CD4-positive, alpha-beta T cell (primary cell): ENCODE measurements around the gene ARHGAP15. TPM values are rescaled to one million over a fixed set of nuclear protein-coding genes. Genes with fewer than 3 reads are reported as not detected.

Source experiments
- ATAC-seq: fragments of 200-7000 bp; cut with Tn5 transposase; one replicate; pipeline ENCODE4 v1.10.0; 2022; ENCODE audit warnings: mild to moderate bottlenecking; ENCODE audit not compliant: poor library complexity
- CTCF ChIA-PET: fragments of 350-600 bp; sonication (Branson Sonifier 250); formaldehyde crosslinking; loops from one replicate; lab custom pipeline; 2021; ENCODE audit warnings: antibody characterized with exemption, inconsistent platforms; lab: Charles Lee
- POLR2A ChIA-PET: fragments of 350-600 bp; sonication (Branson Sonifier 250); formaldehyde crosslinking; loops from one replicate; lab custom pipeline; 2021; ENCODE audit warnings: antibody characterized with exemption, inconsistent platforms; lab: Charles Lee
- DNase-seq, 14 experiments: peaks; one replicate each; pipeline ENCODE4 v3.0.0-alpha.2; 2013 to 2020; ENCODE audit warnings: mixed read lengths in 2 of 14
- H3K27ac ChIP-seq, 2 donors: one replicate each; pipeline versions ENCODE4 v1.5.1 to v1.7.0; 2013; ENCODE audit warnings: low read length in 2 of 2, low read depth in 1 of 2, mild to moderate bottlenecking in 1 of 2
- H3K27me3 ChIP-seq, 2 experiments: 1 replicate in 1 of 2; 2 replicates in 1 of 2; pipeline versions ENCODE4 v1.6.1 to v1.7.0; 2013; ENCODE audit warnings: low read length in 2 of 2, control low read depth in 1 of 2, mild to moderate bottlenecking in 1 of 2, moderate library complexity in 1 of 2; ENCODE audit not compliant: insufficient read depth in 2 of 2, control insufficient read depth in 1 of 2
- H3K36me3 ChIP-seq: one replicate; pipeline ENCODE4 v1.6.1; 2013; ENCODE audit warnings: low read length, control low read depth; ENCODE audit not compliant: insufficient read depth
- H3K4me1 ChIP-seq: one replicate; pipeline ENCODE4 v1.6.1; 2013; ENCODE audit warnings: low read length, control low read depth; ENCODE audit not compliant: insufficient read depth
- H3K4me3 ChIP-seq: one replicate; pipeline ENCODE4 v1.5.1; 2013; ENCODE audit warnings: mild to moderate bottlenecking, low read length, moderate library complexity
- H3K9me3 ChIP-seq, 2 experiments: 1 replicate in 1 of 2; 2 replicates in 1 of 2; pipeline versions ENCODE4 v1.6.1 to v1.7.0; 2013; ENCODE audit warnings: low read length in 2 of 2, mild to moderate bottlenecking in 2 of 2, control low read depth in 1 of 2, moderate library complexity in 1 of 2; ENCODE audit not compliant: control insufficient read depth in 1 of 2, insufficient read depth in 1 of 2
- H3K27ac Mint-ChIP-seq: one replicate; pipeline ENCODE4 v1.8.0; 2020; ENCODE audit warnings: mixed read lengths
- H3K27me3 Mint-ChIP-seq: one replicate; pipeline ENCODE4 v1.8.0; 2021; ENCODE audit warnings: mixed read lengths
- H3K36me3 Mint-ChIP-seq: one replicate; pipeline ENCODE4 v1.8.0; 2021; ENCODE audit warnings: low read depth, mixed read lengths
- H3K4me1 Mint-ChIP-seq: one replicate; pipeline ENCODE4 v1.8.0; 2021; ENCODE audit warnings: low read depth, mixed read lengths
- H3K4me3 Mint-ChIP-seq: one replicate; pipeline ENCODE4 v1.8.0; 2020; ENCODE audit warnings: mild to moderate bottlenecking, mixed read lengths
- H3K9me3 Mint-ChIP-seq: one replicate; pipeline ENCODE4 v1.8.0; 2020; ENCODE audit warnings: mixed read lengths
- CTCF ChIP-seq: fragments of 200-600 bp; IDR thresholded peaks from one replicate; pipeline ENCODE4 v1.8.0; 2022; ENCODE audit warnings: antibody characterized with exemption, mild to moderate bottlenecking
- intact Hi-C, 2 experiments: fragments of 100-400 bp; cut with DNase I in 1 of 2; cut with micrococcal nuclease in 1 of 2; formaldehyde crosslinking; loops; one replicate each; pipeline versions ENCODE4 v1.15.1 to v1.9.0; 2023 to 2025; cut with DNase I, micrococcal nuclease
- total RNA-seq, 174 experiments: library from RNA in 2 of 174; stranded (reverse) in 2 of 174; gene quantifications; one replicate each; pipeline ENCODE4 v1.2.3 and lab custom pipeline; 2021 to 2026

The ARHGAP15 gene
- total RNA-seq, 2 experiments from 2014 or later, result 158 to 165 TPM

- ATAC-seq, result peak; percentile 47
- Mint-ChIP-seq H3K36me3 (peaks cover 66% of the 10 kb centered on the region), H3K27me3 (no peaks in the 10 kb centered on the region), H3K9me3 (no peaks in the 10 kb centered on the region), H3K4me3 (peak overlapping the region; percentile 80), H3K4me1 (peaks cover 93% of the 10 kb centered on the region), H3K27ac (peak overlapping the region; percentile 83)
- H3K27me3 ChIP-seq, result no peaks in the 10 kb centered on the region
- peaks cover 9% of the 10 kb centered on the region for H3K36me3 ChIP-seq
- no peaks in the 10 kb centered on the region for H3K9me3 ChIP-seq
- peak overlapping the region; percentile 15 for H3K4me3 ChIP-seq
- no peak overlapping the region for H3K27ac ChIP-seq
- DNase-seq, result no peak
- POLR2A ChIA-PET, result interaction anchor here (0.8 to 10.5 kb wide), 5 partner anchors 10 to 83 kb away, joined by 3 to 99 read pairs (median 4); partner anchors contain the start of gene ARHGAP15
- TF ChIP-seq CTCF, result no peak
- CTCF ChIA-PET, result interaction anchor here (1.4 kb wide), 1 partner anchor 10 kb away, joined by 3 read pairs; no protein-coding TSS in a partner anchor
- H3K4me1 ChIP-seq, result peaks cover 15% of the 10 kb centered on the region
- intact Hi-C loops, result no loop called here
Observed at GRCh38 chr2:143139835-143140393, 10.7 kb downstream of the ARHGAP15 start.

GRCh38 chr2:143140864-143141661 is 11.8 kb downstream of the ARHGAP15 start:
- Histone ChIP-seq H3K9me3 (no peaks in the 10 kb centered on the region), H3K27me3 (no peaks in the 10 kb centered on the region), H3K4me3 (no peak overlapping the region), H3K4me1 (peaks cover 21% of the 10 kb centered on the region), H3K27ac (no peak overlapping the region), H3K36me3 (peaks cover 13% of the 10 kb centered on the region)
- Mint-ChIP-seq H3K36me3 (peaks cover 61% of the 10 kb centered on the region), H3K4me1 (peaks cover 91% of the 10 kb centered on the region), H3K4me3 (peak overlapping the region; percentile 80), H3K27ac (peak overlapping the region; percentile 83), H3K9me3 (no peaks in the 10 kb centered on the region), H3K27me3 (no peaks in the 10 kb centered on the region)
- DNase-seq, result no peak
- ATAC-seq, result no peak
- intact Hi-C loops, result no loop called here
- ChIA-PET CTCF (interaction anchor here (1.2 to 1.7 kb wide), 2 partner anchors 9 to 11 kb away, joined by 5 to 9 read pairs; no protein-coding TSS in a partner anchor), POLR2A (interaction anchor here (1.4 to 10.5 kb wide), 3 partner anchors 9 to 19 kb away, joined by 4 to 99 read pairs (median 17); partner anchors contain the start of gene ARHGAP15)
- no peak for TF ChIP-seq CTCF

- Mint-ChIP-seq H3K27me3 (no peaks in the 10 kb centered on the region), H3K9me3 (no peaks in the 10 kb centered on the region), H3K4me1 (peaks cover 91% of the 10 kb centered on the region), H3K27ac (peak overlapping the region; percentile 83), H3K36me3 (peaks cover 54% of the 10 kb centered on the region), H3K4me3 (no peak overlapping the region)
- POLR2A ChIA-PET, result interaction anchor here (0.9 to 10.5 kb wide), 5 partner anchors 9 to 19 kb away, joined by 3 to 99 read pairs (median 4); partner anchors contain the start of gene ARHGAP15
- no peak overlapping the region for H3K27ac ChIP-seq
- H3K27me3 ChIP-seq, result no peaks in the 10 kb centered on the region
- CTCF ChIA-PET, result interaction anchor here (0.9 to 2.3 kb wide), 3 partner anchors 10 to 80 kb away, joined by 3 to 9 read pairs (median 8); no protein-coding TSS in a partner anchor
- no peak overlapping the region for H3K4me3 ChIP-seq
- no peaks in the 10 kb centered on the region for H3K9me3 ChIP-seq
- H3K36me3 ChIP-seq, result peaks cover 13% of the 10 kb centered on the region
- H3K4me1 ChIP-seq, result peaks cover 29% of the 10 kb centered on the region
- intact Hi-C loops, result no loop called here
- TF ChIP-seq CTCF, result no peak
- DNase-seq (no peak), ATAC-seq (no peak)
Observed at GRCh38 chr2:143142598-143142997, 13.4 kb downstream of the ARHGAP15 start.
